NCI-H1092 treated with DMSO at 0.1 percent for 48 hours (cell line): ENCODE results near the gene CCNY.

ENCODE experiments used
- DNase-seq: peaks from one replicate; lab custom pipeline; 2025; lab: John Stamatoyannopoulos, UW

CCNY gene

DNA sequence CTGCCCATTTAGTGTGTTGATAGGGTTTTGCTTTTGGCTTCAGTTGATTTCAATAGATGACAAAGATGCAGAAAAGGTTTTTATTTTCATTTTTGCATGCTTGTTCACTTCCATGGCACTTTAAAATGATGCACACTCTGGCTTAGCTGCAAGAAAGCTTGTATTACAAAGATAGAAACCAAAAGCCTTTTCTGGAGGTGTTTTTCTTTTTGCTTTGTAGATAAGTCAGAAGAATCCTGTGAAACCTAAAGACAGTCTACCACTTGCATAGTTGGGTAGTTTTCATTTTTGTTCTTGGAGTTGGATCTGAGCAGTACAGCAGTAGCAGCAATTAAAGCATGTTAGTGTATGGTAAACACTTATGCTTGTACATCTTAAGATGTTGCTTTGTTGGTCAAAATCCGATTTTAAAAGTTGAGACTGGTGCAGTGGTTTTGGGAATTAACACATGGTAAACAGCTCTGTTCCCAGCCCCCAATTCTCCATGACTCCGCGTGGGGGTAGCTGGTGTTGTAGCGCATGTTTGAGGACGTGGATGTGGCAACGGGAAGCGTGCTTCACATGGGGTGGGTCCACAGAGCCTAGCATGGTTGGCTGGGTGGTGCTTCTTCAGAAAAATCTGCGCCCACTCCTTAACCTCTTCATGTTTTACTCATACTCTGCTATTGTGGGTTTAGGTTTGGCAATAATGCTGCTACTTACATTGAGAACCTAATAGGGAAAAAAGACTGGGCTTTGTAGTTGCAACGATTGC, 19.8 kb downstream of the CCNY start:
- no peak for DNase-seq

DNA sequence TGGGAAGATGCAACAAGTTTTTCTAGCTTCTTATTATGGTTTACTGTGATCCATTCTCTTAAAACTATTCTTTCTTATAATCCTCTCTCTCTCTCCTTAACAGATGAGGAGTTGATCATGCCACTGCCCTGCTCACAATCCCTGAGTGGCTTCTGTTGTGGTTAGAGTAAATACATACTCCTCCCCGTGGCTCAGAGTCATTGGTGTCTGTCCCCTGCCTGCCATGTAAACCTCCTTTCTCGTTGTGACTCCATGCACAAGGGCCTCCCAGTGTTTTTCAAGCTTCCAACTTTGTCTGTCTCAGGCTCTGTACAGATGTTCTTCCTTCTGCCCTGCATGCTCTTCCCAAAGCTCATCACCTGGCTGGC, 20.4 kb downstream of the CCNY start:
- DNase-seq: no peak

DNA sequence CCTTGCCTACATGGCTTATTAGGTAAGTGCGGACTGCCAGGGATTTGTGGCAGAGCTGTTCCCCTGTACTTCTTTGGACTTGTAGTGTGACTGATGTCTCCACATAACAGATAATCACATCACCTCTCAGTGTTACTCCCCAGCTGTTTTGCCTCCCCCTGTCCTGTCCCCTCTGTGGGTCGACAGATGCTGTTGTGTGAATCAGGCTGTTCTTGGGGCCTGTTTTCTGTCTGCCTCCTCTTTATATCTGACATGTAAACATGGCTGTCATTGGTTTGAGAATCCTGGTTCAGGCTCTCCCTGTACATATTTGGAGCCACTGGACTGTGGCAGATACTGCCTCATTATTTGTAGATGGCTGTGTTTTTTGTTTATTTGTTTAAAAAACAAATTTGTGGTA, 22.7 kb downstream of the CCNY start:
- no peak for DNase-seq

DNA sequence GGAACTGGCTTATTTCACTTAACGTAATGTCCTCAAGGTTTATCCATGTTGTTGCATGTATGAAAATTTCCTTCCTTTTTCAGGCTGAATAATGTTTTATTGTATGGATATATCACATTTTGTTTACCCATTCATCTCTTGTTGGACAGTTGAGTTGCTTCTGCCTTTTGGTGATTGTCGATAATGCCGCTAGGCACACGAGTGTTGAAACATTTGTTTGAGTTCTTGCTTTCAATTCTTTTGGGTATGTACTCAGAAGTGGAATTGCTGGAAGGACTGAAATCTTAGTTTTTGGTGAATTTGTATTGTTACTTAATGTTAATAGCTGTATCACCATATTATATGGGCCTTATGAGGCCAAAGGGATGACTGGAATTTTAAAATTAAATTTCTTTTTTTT, 23.6 kb downstream of the CCNY start:
- no peak for DNase-seq

DNA sequence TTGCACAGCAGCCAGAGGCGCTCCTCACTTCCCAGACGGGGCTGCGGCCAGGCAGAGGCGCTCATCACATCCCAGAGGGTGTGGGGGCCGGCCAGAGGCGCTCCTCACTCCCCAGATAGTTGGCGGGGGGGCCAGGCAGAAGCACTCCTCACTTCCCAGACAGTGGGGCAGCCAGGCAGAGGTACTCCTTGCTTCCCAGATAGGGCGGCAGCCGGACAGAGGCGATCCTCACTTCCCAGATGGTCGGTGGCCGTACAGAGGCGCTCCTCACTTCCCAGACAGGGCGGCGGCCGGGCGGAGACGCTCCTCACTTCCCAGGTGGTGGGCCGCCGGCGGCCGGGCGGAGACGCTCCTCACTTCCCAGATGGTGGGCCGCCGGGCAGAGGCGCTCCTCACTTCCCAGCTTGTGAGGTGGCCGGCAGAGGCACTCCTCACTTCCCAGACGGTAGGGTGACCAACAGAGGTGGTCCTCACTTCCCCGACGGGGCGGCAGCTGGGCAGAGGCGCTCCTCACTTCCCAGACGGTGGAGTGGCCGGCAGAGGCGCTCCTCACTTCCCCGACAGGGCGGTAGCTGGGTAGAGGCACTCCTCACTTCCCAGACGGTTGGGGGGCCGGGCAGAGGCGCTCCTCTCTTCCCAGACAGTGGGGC, 26.5 kb downstream of the CCNY start:
- no peak for DNase-seq

DNA sequence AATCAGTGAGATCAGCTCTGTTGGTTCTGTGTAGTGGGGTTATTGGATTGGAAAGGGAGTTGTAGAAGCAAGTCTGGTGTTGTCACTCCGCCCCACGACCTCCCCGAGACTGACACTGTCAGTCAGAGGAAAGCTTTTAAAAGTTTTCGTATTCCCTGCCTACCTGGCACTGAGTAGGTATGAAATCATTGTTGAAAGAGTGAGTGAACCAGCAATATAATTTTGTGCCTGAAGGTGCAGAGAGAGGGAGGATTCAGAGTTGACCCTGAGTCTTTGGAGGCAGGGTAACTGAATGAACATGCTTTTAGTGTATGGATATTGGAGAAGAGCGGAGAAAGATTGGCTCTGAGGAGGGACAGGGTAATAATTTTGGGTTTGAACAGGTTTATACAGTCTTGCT, 27.3 kb downstream of the CCNY start:
- no peak for DNase-seq

DNA sequence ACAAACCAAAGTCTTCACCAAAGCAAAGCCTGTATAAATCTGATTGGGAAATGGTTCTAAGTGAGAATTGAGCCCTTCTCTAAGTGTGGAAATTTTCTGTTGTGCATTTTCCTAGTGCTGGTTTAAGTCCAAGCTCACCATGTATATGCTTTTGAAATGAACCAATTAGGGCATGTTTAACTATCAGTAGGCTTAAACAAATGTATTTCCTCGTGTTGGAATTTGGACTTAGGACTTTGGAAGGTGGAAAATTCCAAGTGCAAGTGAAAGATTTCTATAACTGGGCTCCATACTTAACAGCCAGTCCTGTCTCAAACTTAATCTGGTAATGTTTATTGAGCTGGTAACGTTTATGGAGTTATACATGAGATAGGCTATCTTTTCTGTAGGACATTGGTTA, 28.5 kb downstream of the CCNY start:
- DNase-seq: no peak

DNA sequence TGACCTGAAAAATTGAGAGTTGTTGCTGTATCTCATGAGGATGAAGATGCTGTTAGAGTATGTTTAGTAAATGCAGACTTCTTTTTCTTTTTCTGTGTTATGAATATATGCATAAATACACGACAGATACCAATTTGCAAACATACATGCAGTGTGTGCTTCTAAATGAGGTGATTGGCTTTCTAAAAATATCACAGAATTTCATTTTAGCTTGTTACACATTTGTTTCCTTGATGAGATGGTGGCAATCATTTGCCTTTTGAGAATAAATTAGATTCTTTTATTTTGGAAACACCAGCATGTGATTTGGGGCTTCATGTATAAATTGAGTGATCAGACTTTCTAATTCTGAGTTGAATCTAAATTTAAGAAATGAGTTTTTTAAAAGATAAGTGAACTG, 29.7 kb downstream of the CCNY start:
- no peak for DNase-seq

DNA sequence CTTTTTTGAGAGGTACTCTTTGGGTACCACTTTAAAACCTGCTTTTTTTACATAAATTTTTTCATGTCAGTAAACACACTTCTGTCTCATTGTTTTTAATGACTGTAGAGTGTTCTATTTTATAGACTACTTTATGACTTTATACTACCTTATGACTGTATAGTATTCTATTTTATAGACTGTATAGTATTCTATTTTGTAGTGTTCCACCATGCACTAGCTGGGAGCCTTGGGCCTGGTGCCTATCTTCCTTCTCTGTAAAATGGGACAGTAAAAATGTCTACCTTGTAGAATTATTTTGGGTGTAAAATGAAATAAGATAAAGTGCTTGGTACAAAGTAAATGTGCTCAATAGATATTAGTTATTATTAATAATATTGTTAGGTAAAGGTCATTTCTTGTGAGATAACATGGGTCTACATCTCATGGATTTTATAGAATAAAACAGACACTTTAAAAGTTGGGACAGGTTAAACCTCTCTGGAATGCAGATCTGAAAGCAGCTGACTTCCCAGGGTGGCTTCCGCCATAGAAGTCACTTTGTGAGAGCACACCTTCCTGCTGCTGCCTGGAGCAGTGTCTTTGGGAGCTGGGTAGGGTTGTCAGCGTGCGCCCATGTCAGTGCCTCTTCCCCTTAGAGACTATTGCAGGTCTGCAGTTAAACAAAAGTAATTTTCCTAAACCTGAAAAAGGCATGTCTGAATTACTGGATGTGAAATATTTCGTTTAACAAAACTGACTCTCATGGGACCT, 31.0 kb downstream of the CCNY start:
- DNase-seq: no peak

DNA sequence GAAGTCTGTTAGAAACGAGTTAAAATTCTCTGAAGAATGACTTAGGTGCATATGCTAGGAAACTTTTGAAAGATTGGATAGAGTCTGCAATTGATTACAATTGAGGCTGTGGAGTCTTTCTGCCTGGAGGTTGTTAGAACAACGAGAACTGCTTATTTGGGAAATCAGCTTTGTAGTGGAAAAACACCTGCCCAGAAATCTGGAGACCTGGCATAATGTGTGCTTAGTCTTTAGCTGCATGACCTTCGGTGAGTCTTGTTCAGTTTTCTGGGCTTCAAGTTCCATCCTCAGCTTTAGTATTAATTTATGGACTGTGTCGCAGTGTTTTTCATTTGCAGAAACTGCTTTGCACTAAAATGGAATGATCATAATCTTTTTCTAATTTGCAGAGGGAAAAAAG, 31.7 kb downstream of the CCNY start:
- DNase-seq: no peak

DNA sequence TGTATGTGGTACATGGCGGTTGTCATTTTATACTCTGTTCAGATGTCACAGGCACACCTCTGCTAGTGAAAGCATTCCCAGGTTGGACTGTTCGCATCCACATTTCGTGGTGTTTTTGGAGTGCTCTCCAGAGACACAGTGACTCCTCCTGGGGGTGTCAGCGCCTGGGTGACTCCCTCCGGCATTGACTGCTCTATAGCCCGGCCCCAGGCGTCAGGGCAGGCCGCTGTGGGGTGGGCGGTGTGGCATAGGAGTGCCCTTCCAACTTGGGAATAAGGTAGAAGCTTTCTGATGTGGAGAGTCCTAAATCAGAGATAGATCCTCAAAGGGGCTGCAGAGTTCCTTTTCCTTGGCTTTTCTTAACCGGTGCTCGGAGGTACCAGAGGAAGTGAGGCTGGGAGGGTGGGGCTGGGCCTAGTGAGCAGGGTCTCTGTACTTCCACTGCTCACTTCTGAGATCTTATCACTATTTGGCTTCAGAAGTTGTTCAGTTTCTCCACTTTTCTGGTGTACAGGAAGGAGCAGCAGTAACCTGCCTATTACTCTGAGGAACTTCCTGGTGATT, 32.3 kb downstream of the CCNY start:
- DNase-seq: no peak

DNA sequence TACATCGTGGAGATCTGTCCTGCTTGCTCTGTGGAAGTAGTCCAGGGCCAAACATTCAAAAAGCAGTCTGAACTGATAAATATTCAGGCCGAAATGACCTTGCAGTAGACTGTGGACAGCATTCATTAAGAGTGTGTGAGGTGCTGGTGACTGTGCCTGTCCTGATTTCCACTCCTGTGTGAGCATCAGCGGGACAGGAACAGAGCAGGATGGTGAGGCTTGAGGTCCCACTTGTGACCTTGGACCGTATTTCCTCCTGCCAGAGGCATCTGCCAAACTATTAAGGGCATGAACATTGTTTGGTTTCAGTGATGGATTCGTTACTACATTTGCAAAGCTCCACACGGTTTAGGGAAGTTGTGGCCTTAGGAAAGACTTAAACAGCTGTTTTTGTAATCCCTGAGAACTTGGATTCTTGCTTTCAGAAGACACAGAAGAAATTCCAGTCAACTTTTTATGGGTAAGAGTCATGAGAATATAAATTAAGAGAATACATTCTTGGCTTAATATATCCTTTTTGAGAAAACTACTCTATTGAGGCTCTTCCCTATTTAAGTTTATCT, 32.8 kb downstream of the CCNY start:
- DNase-seq: no peak

DNA sequence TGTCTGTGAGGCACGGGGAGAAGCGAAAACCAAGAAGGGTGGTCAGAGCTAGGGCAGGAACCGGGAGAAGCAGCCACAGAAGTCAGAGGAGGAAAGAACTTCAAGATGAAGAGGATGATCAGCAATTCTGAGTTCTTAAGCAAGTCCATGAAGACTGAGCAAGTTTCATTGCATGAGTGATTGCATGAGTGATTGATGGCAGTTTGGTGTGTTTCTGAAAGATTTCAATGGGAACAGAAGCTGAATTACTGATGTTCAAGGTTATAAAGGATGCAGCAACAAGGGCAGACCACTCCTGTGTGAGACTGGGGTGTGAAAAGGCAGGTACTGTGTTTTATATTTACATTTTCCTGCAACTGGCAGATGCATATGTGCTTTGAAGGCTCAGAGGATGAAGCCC, 35.4 kb downstream of the CCNY start:
- no peak for DNase-seq

DNA sequence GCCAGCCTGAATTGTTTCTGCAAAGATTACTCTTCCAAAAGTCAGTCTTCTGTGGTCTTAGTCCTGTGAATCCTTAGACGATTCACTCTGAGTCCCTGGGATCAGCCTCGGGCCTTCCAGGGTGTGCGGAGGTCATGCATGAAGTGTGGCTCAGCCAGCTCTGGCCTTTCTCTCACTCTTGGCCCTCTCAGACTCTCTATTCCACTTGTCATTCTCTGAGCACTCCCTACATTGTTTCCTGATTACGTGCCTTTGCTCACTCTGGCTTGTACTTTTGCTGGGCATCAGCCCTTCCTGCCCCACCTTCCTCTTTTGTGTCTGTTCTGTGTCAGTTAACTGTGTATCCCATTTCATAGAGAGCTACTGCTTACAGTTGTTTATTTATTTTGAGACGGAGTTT, 36.0 kb downstream of the CCNY start:
- DNase-seq: no peak

DNA sequence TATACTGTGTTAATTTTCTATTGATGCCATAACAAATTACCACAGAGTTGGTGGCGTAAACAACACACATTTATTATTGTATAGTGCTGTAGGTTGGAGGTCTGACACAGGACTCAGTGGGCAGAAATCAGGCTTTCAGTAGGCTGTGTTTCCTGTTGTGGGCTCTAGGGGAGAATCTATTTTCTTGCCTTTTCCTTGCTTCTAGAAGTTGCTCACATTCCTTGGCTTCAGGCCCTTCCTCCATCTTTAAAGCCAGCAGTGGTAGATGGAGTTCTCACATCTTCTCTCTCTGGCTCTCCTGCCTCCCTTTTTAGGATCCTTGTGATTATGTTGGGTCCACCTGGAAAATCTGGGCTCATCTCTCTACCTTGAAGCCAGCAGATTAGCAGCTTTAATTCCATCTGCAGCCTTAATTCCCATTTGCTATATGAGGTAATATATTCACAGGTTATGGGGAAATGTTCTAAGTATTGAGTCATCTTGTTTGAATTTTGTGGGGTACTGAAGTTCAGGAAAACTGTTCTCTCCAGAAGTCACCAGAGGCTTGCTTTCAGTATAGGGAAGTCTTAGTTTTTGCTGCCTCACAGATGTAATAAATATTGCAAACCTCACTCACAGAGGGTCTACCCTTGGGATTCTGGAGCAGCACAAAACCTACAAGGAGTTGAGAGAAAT, 38.9 kb downstream of the CCNY start:
- DNase-seq: no peak

DNA sequence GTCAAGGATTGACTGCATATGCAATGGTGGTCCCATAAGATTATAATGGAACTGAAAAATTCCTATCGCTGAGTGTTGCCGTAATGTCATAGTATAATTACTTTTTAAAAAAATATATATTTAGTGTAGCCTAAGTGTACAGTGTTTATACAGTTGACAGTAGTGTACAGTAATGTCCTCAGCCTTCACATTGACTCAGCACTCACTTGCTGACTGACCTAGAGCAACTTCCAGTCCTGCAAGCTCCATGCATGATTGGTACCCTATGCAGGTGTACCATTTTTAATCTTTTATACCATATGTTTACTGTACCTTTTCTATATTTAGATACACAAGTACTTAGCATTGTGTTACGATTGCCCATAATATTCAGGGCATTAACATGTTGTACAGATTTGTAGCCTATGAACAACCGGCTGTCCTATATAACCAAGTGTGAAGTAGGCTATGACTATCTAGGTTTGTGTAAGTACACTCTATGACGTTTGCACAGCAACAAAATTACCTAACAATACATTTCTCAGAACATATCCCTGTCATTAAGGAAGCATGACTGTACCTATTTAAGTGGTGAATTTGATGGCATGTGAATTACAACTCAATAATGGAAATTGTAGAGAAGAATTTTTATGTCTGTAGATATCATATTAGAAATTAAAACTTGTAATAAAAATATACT, 40.9 kb downstream of the CCNY start:
- no peak for DNase-seq

DNA sequence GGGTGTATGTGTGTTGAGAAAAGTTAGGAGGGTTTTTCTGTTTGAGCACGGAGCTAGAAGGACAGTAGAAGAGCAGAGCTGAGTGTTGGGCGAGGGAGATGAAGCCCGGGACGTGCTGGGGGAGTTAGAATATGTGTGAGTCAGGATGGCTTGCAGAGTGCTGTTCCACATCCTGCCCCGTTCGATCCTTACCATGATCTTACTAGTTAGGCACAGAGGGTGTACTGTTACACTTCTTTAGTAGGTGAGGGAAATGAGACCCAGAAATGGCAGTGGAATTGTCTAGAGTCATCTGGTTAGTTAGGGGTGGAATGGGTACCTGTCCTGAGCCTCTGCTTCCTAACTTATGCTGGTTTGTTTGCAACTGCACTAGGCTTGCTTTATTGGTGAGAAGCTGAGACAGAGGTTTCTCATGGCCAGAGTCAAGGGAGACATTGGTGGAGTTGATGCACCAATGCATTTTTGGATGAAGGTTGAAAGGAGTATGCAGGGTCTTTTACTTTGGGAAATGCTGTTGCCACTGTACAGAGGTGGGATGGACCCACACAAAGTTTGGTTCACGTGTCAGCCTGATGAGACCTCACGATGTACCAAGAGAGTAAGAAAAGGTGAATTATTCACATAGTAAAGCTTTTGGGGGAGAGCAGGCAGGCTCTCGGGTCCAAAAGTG, 42.4 kb downstream of the CCNY start:
- no peak for DNase-seq

DNA sequence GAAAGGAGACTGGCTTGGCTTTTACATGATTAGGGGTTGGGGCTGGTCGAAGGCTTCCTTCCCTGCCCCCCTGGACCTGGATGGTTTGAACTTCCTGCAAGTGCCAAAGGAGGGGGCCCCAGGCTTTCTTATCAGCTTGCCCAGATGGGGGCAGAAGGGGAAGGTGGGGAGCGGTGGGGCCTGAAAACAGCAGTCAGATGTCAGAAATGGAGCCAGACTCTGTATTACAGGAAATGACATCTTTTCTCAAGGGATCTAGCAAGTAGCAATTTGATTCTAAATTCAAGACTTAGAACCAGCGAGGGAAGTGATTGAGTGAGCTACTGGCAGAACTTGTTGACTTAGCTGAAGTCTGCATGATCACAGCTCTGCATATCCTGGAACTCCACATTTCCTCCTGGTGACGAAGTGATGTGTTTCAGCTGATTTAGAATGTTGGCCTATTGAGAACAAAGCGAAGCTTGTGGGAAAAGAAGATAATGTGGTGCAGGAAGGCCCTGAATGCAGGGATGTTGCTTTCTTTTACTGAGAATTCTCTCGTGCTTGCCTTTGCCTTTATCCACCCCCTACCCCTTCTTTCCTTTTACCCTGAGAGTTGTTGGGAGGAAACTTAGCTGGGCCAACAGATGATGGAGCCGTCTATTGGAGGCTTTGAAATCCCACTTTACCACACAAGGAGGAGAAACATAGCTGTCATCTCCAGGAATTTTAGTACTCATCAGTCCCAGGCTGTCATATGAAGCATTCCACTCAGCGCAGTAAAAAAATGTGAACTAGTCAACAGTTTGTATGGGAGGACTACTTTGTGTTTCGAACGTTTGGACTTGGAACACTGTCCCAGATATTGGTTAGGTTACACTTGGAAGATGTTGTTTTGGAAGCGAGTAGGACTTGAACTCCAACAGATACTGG, 43.2 kb downstream of the CCNY start:
- DNase-seq: no peak

DNA sequence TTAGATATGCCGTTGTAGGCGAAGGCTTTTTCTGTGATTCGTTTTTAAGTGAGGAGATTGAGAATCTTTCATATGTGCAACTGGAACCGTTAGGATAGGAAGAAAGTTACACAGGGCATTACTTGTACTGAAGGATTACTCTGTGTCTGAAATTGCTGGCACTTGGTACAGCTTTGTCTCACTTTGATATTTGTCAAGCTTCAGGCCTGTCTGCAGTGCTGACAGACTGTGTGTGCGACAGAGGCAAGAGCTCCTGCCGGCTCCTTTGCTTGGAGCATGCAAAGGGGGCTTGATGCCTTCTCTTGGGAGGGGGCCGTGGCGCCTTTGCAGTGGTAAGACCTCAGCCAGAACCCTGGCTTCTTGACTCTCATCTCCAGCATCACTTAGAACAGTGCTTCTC, 45.8 kb downstream of the CCNY start:
- DNase-seq: no peak
